PC-3 (cell line): ENCODE results near the gene CHRM2. TPM values are rescaled to one million over a fixed set of nuclear protein-coding genes. Genes with fewer than 3 reads are reported as not detected.

ENCODE experiments used
- ATAC-seq: fragments of 200-7000 bp; cut with Tn5 transposase; 2 replicates; pipeline ENCODE4 v1.9.1; 2020; ENCODE audit warnings: mild to moderate bottlenecking, moderate library complexity
- BruUV-seq: library from RNA; stranded (reverse); fragments of 400-500 nt; replicated peaks from 2 replicates; lab custom pipeline; 2021; lab: Mats Ljungman, UMichigan
- CTCF ChIA-PET: fragments of 300-600 bp; sonication (Branson Sonifier 250); formaldehyde crosslinking; loops from one replicate; lab custom pipeline; 2022; ENCODE audit warnings: antibody characterized with exemption; lab: Charles Lee
- POLR2A ChIA-PET: fragments of 300-600 bp; sonication (Branson Sonifier 250); formaldehyde crosslinking; loops from one replicate; lab custom pipeline; 2022; ENCODE audit warnings: antibody characterized with exemption; ENCODE audit not compliant: unreplicated experiment; lab: Charles Lee
- DNase-seq: peaks from one replicate; pipeline ENCODE4 v3.0.0-alpha.2; 2015
- H2AFZ ChIP-seq: fragments of 300-600 bp; sonication (generic); 2 replicates; pipeline ENCODE4 v1.6.0; 2016; ENCODE audit warnings: antibody characterized with exemption, low read length
- H3F3A ChIP-seq: fragments of 300-600 bp; sonication (generic); one replicate; pipeline ENCODE4 v1.6.0; 2017; ENCODE audit warnings: antibody characterized with exemption, low read length, control low read depth, mild to moderate bottlenecking; ENCODE audit not compliant: unreplicated experiment
- H3K27ac ChIP-seq: fragments of 300-600 bp; sonication (generic); 2 replicates; pipeline ENCODE4 v1.5.1; 2016; ENCODE audit warnings: mild to moderate bottlenecking, low read length
- H3K27me3 ChIP-seq: fragments of 300-600 bp; sonication (generic); 2 replicates; pipeline ENCODE4 v1.6.1; 2016; ENCODE audit warnings: low read length, mixed read lengths
- H3K36me3 ChIP-seq: fragments of 300-600 bp; sonication (generic); 2 replicates; pipeline ENCODE4 v1.6.1; 2016; ENCODE audit warnings: low read depth, mixed run types, low read length, mixed read lengths
- H3K4me1 ChIP-seq: fragments of 300-600 bp; sonication (generic); 2 replicates; pipeline ENCODE4 v1.5.1; 2016; ENCODE audit warnings: low read length; ENCODE audit not compliant: insufficient read depth
- H3K4me2 ChIP-seq: fragments of 300-600 bp; sonication (generic); 2 replicates; pipeline ENCODE4 v1.6.0; 2016; ENCODE audit warnings: low read length
- H3K4me3 ChIP-seq: fragments of 300-600 bp; sonication (generic); 2 replicates; pipeline ENCODE4 v1.5.1; 2016; ENCODE audit warnings: mild to moderate bottlenecking, low read length, mixed read lengths
- H3K79me2 ChIP-seq: fragments of 300-600 bp; sonication (generic); 2 replicates; pipeline ENCODE4 v1.6.1; 2017; ENCODE audit warnings: low read length, mixed read lengths
- H3K9ac ChIP-seq: fragments of 300-600 bp; sonication (generic); 2 replicates; pipeline ENCODE4 v1.6.0; 2016; ENCODE audit warnings: mild to moderate bottlenecking, low read length
- H3K9me2 ChIP-seq: fragments of 300-600 bp; sonication (generic); replicated peaks from 2 replicates; pipeline ENCODE4 v1.6.1; 2016; ENCODE audit warnings: mixed run types, low read length, mixed read lengths
- H3K9me3 ChIP-seq: fragments of 300-600 bp; sonication (generic); 2 replicates; pipeline ENCODE4 v1.6.1; 2016; ENCODE audit warnings: low read length, mixed read lengths
- H4K20me1 ChIP-seq: fragments of 300-600 bp; sonication (generic); 2 replicates; pipeline ENCODE4 v1.6.1; 2016; ENCODE audit warnings: low read length, mixed read lengths
- CTCF ChIP-seq: fragments of 300-600 bp; sonication (generic); conservative IDR thresholded peaks from 2 replicates; pipeline ENCODE4 v1.5.1; 2017; ENCODE audit warnings: antibody characterized with exemption, low read depth, mild to moderate bottlenecking, low read length
- EZH2 ChIP-seq: fragments of 300-600 bp; sonication (generic); IDR thresholded peaks from one replicate; pipeline ENCODE4 v1.6.1; 2017; ENCODE audit warnings: antibody characterized with exemption, mild to moderate bottlenecking, low read length; ENCODE audit not compliant: unreplicated experiment
- EZH2phosphoT487 ChIP-seq: fragments of 300-600 bp; sonication (generic); IDR thresholded peaks from 2 replicates; pipeline ENCODE4 v1.6.1; 2018; ENCODE audit warnings: mild to moderate bottlenecking, antibody characterized with exemption, low read length, borderline replicate concordance
- intact Hi-C: fragments of 100-400 bp; cut with micrococcal nuclease; formaldehyde crosslinking; loops from 2 replicates; pipeline ENCODE4 v1.9.0; 2023
- total RNA-seq: library from RNA; depleted of rRNA; stranded (reverse); fragments of >200 nt; gene quantifications from 2 replicates; pipeline ENCODE4 v1.2.3, GENCODE V29; 2014

Gene CHRM2
- total RNA-seq, 1 experiment from 2014 or later = not detected

- Histone ChIP-seq H4K20me1 (no peaks in the 10 kb centered on the region), H3K27me3 (no peaks in the 10 kb centered on the region), H3K79me2 (no peaks in the 10 kb centered on the region), H3K27ac (no peak overlapping the region), H3K36me3 (no peaks in the 10 kb centered on the region), H3K4me2 (no peak overlapping the region), H3K9me3 (no peaks in the 10 kb centered on the region), H3K4me1 (peaks cover 6% of the 10 kb centered on the region), H2AFZ (no peak overlapping the region), H3F3A (no peaks in the 10 kb centered on the region), H3K9ac (no peak overlapping the region), H3K4me3 (no peak overlapping the region), H3K9me2 (no peaks in the 10 kb centered on the region)
- intact Hi-C loops = no loop called here
- no peak for TF ChIP-seq CTCF
- no peak for TF ChIP-seq EZH2phosphoT487
- ChIA-PET POLR2A (no interaction called here), CTCF (no interaction called here)
- no TSS peak for BruUV-seq
- ATAC-seq (no peak), DNase-seq (no peak)
These were observed 103.3 kb downstream of the CHRM2 start for GRCh38 chr7:136971776-136972175.

GRCh38 chr7:136976504-136977251 lies 108.2 kb downstream of the CHRM2 start:
- ATAC-seq = peak; percentile 51
- no peak overlapping the region for H3K9ac ChIP-seq
- no TSS peak for BruUV-seq
- no peaks in the 10 kb centered on the region for H3F3A ChIP-seq
- CTCF ChIA-PET = no interaction called here
- H2AFZ ChIP-seq = no peak overlapping the region
- no peaks in the 10 kb centered on the region for H3K9me2 ChIP-seq
- POLR2A ChIA-PET = no interaction called here
- no peaks in the 10 kb centered on the region for H3K27me3 ChIP-seq
- H3K4me2 ChIP-seq = no peak overlapping the region
- H3K79me2 ChIP-seq = no peaks in the 10 kb centered on the region
- H3K9me3 ChIP-seq = no peaks in the 10 kb centered on the region
- H3K36me3 ChIP-seq = no peaks in the 10 kb centered on the region
- H3K4me1 ChIP-seq = no peaks in the 10 kb centered on the region
- TF ChIP-seq EZH2 = no peak
- TF ChIP-seq CTCF = no peak
- TF ChIP-seq EZH2phosphoT487 = no peak
- DNase-seq = no peak
- intact Hi-C loops = no loop called here
- no peaks in the 10 kb centered on the region for H4K20me1 ChIP-seq
- H3K27ac ChIP-seq = no peak overlapping the region
- H3K4me3 ChIP-seq = no peak overlapping the region

GRCh38 chr7:136993377-136993776 lies 124.9 kb downstream of the CHRM2 start:
- no peak overlapping the region for H3K4me3 ChIP-seq
- no peaks in the 10 kb centered on the region for H4K20me1 ChIP-seq
- no peak overlapping the region for H3K27ac ChIP-seq
- no peak overlapping the region for H3K4me2 ChIP-seq
- no peaks in the 10 kb centered on the region for H3K79me2 ChIP-seq
- no peaks in the 10 kb centered on the region for H3K36me3 ChIP-seq
- ChIA-PET POLR2A (no interaction called here), CTCF (no interaction called here)
- H3K9me2 ChIP-seq = no peaks in the 10 kb centered on the region
- ATAC-seq (no peak), DNase-seq (no peak)
- no peak overlapping the region for H2AFZ ChIP-seq
- peaks cover 9% of the 10 kb centered on the region for H3K4me1 ChIP-seq
- TF ChIP-seq CTCF = no peak
- no peak for TF ChIP-seq EZH2phosphoT487
- no peak for TF ChIP-seq EZH2
- H3K27me3 ChIP-seq = no peaks in the 10 kb centered on the region
- H3F3A ChIP-seq = peaks cover 3% of the 10 kb centered on the region
- intact Hi-C loops = no loop called here
- H3K9me3 ChIP-seq = no peaks in the 10 kb centered on the region
- BruUV-seq = no TSS peak
- no peak overlapping the region for H3K9ac ChIP-seq
